NB4 (cell line): ENCODE data around the gene PIP4P1.

ENCODE experiments used
- POLR2A ChIP-seq: IDR thresholded peaks from 2 replicates; pipeline ENCODE4 v1.6.1; 2011; ENCODE audit warnings: mild to moderate bottlenecking; ENCODE audit not compliant: insufficient read length; ENCODE audit errors: extremely low read depth
- TF ChIP-seq, protein P1 (sequence below): IDR thresholded peaks from one replicate; pipeline ENCODE4 v1.5.1; 2012; ENCODE audit warnings: low read depth, low read length

DNA sequence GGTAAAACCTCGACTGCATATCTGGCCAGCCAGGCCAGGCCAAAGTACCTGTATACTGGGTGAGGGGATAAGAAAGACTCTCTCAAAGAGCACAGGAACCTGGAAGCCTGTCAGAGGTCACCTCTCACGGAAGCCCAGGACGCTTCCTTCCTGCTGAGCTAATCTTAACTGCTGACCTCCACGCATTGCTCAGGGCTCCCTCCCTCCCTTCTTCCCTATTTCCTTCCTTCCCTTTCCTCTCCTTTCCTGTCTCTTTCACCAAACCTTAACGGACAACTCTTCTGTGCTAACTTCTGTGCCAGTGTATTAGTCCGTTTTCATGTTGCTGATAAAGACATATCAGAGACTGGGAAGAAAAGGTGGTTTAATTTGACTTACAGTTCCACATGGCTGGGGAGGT is 29.3 kb upstream of the PIP4P1 start:
- TF ChIP-seq, protein P1, sequence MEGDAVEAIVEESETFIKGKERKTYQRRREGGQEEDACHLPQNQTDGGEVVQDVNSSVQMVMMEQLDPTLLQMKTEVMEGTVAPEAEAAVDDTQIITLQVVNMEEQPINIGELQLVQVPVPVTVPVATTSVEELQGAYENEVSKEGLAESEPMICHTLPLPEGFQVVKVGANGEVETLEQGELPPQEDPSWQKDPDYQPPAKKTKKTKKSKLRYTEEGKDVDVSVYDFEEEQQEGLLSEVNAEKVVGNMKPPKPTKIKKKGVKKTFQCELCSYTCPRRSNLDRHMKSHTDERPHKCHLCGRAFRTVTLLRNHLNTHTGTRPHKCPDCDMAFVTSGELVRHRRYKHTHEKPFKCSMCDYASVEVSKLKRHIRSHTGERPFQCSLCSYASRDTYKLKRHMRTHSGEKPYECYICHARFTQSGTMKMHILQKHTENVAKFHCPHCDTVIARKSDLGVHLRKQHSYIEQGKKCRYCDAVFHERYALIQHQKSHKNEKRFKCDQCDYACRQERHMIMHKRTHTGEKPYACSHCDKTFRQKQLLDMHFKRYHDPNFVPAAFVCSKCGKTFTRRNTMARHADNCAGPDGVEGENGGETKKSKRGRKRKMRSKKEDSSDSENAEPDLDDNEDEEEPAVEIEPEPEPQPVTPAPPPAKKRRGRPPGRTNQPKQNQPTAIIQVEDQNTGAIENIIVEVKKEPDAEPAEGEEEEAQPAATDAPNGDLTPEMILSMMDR: no peak
- TF ChIP-seq POLR2A: no peak
